Left cardiac atrium (tissue), 4 donors: ENCODE results near the gene ABCA12. TPM values are rescaled to one million over a fixed set of nuclear protein-coding genes. Genes with fewer than 3 reads are reported as not detected.

Source experiments
- ATAC-seq, 2 donors: fragments of 200-7000 bp; cut with Tn5 transposase; one replicate each; pipeline ENCODE4 v1.9.1; 2020; ENCODE audit warnings: mild to moderate bottlenecking in 2 of 2, moderate library complexity in 2 of 2
- DNase-seq: peaks from one replicate; pipeline ENCODE4 v3.0.0-alpha.2; 2020
- intact Hi-C, 2 donors: fragments of 100-400 bp; cut with DNase I; formaldehyde crosslinking; loops; one replicate each; pipeline versions ENCODE4 v1.14.1 to v1.15.1; 2022 to 2023
- total RNA-seq, 2 donors: library from RNA; stranded (reverse); fragmentation: NEBNext Ultra II Directional; extraction: Animal tissue kit (Norgen Biotek cat#: 25700); gene quantifications; one replicate each; pipeline ENCODE4 v1.2.1, GENCODE V29; 2021
- donor health status: DM: no; HTN: yes; CAD: no.
- donor health status: DM: no; HTN: yes; CAD: no; lungs with severe emphysema.
- donor health status: DM: yes; HTN: yes; CAD: no.
- donor health status: Dilated cardiomyopathy.

The ABCA12 gene
- total RNA-seq, 2 donors from 2014 or later: not detected

- DNase-seq (no peak), ATAC-seq (no peak)
- intact Hi-C loops: no loop called here
Observed at GRCh38 chr2:215060861-215061536, 77.4 kb downstream of the ABCA12 start.

DNA sequence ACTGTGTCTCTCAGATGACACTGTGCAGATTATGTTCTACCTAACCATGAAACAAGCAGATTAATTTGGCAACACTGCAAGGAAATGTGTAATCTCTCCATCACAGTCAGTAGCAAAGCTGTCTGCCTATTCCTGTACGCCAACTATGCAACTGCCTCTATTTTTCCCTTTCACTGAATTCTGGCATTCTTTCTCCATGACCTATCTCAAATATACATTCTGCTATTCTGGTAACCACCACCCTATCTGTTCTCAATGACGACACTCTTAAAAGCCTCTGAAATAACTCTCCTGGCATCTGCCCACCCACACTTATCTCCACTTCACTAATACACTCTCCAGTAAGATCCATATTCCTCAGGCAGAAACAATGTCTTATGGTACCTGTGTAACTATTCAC, 78.7 kb downstream of the ABCA12 start:
- DNase-seq (no peak), ATAC-seq (no peak)
- intact Hi-C loops: no loop called here

DNA sequence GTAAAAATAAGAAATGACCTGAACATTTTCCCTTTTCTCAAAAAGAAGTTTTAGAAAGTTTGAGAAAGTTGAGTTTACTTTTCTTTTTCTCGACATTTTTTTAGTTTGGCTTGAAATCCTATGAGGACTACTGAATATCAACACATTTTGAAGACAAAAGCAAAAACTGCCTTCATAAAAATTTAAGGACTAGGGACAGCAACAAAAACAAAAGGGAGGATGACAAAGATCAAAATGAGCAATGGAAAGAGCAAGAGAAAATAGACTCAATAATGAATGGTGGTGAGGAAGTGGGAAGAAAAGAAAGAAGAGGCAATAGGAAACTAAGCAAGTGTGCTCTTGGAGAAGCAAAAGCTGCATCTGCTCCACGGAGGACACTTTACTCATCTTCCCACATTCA, 82.5 kb downstream of the ABCA12 start:
- no peak for ATAC-seq
- DNase-seq: no peak
- intact Hi-C loops: no loop called here

GRCh38 chr2:215052810-215053209, 85.6 kb downstream of the ABCA12 start:
- DNase-seq (no peak), ATAC-seq (no peak)
- intact Hi-C loops: no loop called here

DNA sequence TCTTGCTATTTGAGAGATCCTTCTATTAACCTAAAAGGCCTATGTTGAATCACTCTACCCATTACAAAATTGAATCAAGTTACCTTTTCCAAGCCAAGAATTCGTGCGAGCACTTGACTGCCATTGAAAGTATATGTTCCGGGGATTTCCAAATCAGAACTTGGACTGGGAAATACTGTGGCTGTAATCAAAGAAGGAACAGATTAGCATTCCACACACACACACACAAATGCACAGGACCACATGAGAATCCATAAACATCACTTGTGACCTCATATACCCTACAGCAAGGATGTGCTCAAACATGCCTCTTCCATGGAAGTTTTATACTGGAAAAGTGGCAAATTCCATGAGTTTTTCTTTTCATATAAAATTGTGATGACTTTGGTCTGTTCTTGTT, 86.0 kb downstream of the ABCA12 start:
- DNase-seq: no peak
- intact Hi-C loops: no loop called here
- no peak for ATAC-seq

- intact Hi-C loops: no loop called here
- DNase-seq: no peak
- no peak for ATAC-seq
Observed at GRCh38 chr2:215049341-215049740, 89.1 kb downstream of the ABCA12 start.

DNA sequence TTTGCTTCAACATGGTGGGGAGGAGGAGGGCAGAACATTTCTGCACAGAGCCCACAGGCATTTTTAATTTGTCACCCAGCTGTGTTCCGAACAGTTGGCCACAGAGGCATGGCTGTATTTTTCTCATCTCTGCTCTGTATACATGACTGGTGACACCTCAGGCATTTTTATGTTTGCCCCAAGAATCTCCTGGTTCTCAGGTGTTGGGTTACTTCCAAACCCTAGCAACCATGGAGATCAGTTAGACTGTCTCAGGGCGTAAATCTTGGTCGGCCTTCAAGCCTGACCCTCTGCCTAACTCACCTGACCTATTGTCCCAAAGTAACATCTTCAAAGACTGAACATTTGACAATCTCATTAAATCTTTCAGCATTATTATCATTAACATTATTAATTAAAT, 100.0 kb downstream of the ABCA12 start:
- no peak for DNase-seq
- intact Hi-C loops: no loop called here
- no peak for ATAC-seq

DNA sequence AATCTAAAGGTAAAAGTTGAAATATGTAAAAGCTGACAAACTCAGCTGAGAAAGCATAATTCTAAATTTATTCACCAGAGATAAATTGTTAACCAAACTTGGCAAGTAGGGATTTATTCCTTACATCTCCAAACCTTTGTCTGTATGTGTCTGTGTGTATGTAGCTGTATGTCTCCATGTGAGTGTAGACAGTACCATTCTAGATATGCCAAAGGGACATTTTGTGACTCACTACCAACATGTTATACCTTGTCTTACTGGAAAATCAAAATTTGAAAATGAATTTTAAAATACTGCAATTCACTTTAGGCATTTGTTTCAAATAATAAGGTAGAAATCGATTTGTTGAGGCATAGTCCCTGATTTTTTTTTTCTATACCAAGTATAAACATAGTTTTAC, 102.1 kb downstream of the ABCA12 start:
- DNase-seq (no peak), ATAC-seq (no peak)
- intact Hi-C loops: no loop called here

DNA sequence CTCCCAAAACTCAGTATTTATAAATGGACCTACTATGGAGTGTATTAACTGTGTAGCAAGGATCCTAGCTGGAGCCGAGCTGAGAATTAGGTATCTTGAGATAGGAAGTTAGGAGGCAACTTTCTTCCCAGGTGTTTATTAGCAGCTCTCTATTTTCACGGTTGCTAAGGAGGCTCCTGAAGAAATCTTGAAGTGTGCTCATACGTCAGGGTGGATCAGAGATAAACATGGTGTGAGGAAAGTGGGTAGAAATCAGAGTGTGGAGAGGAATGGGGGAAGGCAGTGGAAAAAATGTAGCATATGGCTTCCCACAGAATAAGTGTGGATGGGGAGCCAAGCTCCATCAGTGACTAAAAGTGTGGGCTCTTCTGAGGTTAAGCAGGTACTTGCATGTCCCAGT, 104.3 kb downstream of the ABCA12 start:
- DNase-seq (no peak), ATAC-seq (peak in 1 of 2 donors; percentile 86)
- intact Hi-C loops: no loop called here

DNA sequence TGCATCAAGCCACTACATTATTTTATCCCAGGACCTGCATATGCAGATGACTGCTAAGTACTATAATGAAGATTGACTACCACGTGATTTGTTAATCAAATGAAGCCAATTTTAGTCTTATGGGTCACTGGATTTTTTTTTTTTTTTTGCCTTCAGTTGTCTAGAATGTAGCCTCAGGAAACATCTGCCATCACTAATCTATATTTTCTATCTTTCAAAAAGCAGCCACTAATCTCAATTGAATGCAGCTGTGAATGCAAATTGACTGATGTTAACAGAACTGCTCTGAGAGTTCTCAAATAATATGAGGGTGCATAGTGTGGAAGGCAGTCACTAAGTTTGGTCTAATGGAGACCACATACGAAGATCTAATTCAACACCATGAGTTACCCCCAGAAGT, 106.3 kb downstream of the ABCA12 start:
- intact Hi-C loops: no loop called here
- DNase-seq: no peak
- ATAC-seq: no peak

- intact Hi-C loops: no loop called here
- DNase-seq (no peak), ATAC-seq (peak in 1 of 2 donors; percentile 86)
Observed at GRCh38 chr2:215031321-215031720, 107.1 kb downstream of the ABCA12 start.

DNA sequence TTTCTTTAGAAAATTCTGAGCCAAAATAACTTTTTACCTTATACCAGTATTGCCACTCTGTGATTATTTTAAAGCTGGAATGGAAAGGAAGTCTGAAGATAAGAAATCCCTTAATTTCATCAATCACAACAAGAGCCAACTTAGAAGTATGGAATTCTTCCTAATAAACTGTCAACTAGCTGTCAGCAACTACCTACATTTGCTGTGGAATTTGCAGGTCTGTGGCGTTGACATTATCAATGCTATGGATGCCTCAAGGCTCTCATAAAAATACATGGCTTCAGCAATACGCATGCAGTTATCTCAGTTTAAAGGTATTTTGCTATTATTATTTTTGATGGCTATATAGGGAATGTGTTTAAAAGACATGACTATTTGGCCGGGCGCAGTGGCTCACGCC, 108.5 kb downstream of the ABCA12 start:
- intact Hi-C loops: no loop called here
- DNase-seq: no peak
- no peak for ATAC-seq

DNA sequence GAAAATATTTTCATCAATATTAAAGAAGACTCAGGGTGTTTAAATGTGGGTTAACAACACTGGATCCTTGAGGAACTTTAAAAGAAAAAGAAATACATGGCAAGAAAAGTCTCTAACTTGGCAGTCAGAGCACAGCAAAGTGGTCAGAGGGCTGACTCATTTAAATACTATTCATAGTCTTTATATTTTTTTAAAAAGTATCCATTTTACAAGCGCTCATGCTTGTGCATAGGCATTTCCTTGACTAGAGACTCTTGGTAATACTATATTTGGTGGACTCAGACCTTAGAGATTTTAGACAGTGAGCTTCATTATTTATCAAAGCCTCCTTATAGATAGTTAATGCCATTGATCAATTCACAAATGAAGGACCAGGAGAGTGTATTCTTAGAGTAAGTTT, 110.2 kb downstream of the ABCA12 start:
- DNase-seq: no peak
- intact Hi-C loops: no loop called here
- peak in 1 of 2 donors; percentile 36 for ATAC-seq

DNA sequence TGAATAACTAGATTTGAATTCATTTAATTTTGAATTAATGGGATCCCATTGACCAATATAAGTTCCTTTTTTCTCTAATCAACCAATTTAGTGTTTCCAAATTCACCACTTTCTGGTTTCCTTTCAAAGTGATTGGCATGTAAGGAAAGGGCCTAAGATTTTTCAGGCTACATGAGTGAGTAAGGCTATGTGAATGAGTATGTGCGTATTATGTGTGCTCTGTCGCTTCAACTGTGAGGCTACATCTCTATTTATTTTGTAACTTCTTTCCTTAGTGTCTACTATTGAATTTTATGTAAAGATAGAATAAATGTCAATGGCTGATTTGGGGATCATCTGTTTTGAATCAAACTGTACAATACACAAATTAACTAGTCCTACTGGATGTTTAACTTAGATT, 110.6 kb downstream of the ABCA12 start:
- intact Hi-C loops: no loop called here
- DNase-seq (no peak), ATAC-seq (no peak)

DNA sequence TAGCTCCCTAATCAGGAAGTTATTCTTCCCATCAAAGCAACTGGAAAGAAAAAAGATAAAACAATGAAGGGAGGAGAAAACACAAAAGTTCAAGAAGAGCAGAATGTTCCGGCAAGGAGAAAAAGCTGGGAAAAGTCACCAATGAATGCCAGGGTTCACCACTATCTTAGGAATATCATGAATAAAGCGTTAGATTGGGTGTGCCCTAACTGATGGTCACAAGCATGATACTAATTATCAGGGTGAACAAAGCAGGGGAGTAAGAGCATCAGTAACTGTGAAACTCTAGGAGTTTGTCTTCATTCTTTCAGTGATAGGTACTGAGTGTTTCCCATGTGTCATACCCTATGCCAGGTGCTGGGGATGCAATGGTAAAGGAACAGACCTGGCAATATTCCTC, 115.5 kb downstream of the ABCA12 start:
- ATAC-seq: no peak

GRCh38 chr2:215022418-215022817, 116.0 kb downstream of the ABCA12 start:
- intact Hi-C loops: no loop called here
- no peak for ATAC-seq
- DNase-seq: no peak

More for the DNA sequence above, 115.5 kb downstream of the ABCA12 start:
- no peak for DNase-seq
- intact Hi-C loops: no loop called here

DNA sequence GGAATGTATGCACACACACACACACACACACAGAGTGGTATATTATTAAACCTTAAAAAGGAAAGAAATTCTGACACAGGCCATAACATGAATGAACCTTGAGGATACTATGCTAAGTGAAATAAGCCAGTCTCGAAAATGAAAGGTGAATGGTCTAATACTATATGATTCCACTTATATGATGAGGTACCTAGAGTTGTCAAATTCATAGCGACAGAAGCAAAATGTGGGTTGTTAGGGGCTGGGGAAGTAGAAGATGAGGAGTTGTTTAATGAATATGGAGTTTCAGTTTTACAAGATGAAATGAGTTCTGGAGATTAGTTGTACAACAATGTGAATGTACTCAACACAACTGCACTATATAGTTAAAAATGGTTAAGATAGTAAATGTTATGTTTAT, 118.1 kb downstream of the ABCA12 start:
- DNase-seq: no peak
- intact Hi-C loops: no loop called here
- no peak for ATAC-seq

GRCh38 chr2:215019521-215020145, 118.8 kb downstream of the ABCA12 start:
- no peak for DNase-seq
- no peak for ATAC-seq
- intact Hi-C loops: no loop called here

DNA sequence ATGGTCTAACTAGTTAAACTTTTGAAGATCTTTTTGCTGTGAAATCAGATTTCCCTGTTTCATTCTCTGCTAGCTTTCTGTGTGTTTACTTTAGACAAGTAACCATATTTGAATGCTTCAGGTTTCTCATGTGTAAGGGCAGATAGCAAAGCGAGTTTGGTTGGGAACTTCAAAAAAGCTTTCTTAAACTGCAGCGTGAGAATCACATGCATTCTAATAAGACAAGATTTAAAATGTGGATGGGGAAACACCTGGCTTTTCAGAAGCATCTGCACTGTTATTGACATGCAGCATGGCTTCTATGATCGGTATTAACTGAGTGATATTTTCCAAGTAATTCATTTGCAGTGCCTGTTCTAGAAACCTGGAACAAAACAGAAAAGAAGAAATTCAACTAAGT, 119.3 kb downstream of the ABCA12 start:
- ATAC-seq (no peak), DNase-seq (no peak)
- intact Hi-C loops: no loop called here

- no peak for ATAC-seq
- intact Hi-C loops: no loop called here
- no peak for DNase-seq
Observed at GRCh38 chr2:215015421-215015820, 123.0 kb downstream of the ABCA12 start.

DNA sequence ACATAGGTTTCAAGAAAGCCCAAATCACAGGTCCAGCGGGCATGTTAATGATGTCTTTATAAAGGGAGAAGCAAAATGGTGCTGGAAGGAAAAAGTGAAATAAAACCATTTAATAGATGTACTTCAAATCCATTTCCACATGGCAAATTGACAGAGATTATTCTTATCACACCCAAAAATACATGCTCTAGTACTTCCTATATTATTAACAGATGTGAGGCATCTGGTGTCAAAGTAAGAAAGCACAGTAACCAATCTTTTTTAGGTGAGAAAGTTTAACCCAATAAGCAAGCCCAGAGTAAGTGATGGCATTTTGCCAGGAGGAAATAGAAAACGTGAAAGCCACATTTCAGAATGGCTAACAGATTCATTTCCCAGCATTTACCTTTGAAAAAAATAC, 128.0 kb downstream of the ABCA12 start:
- intact Hi-C loops: no loop called here
- DNase-seq: no peak
- no peak for ATAC-seq
